COLO829 (cell line): ENCODE results near the gene AFF3.

Experiments used
- DNase-seq: peaks from one replicate; pipeline ENCODE4 v3.0.0; 2012; ENCODE audit warnings: low spot score

AFF3 gene

DNA sequence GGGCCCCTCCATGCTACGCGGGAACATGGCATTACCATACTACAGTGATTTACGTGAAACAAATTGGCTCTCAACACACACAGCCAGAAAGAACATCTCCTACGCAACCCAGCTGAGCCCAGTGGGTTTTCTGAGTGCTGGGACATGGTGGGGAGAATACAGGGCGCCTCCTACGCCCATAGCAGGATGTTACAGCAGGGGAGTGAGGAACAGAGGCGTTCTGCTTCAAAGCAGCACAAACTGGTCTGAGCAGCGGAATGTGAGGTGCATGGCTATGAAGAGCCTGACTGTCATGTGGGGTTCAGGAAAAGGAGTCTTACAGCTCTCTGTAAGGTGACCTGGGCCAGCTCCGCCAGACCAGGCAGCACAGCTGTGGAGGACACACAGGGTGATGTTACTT, 543.9 kb downstream of the AFF3 start:
- DNase-seq: no peak

DNA sequence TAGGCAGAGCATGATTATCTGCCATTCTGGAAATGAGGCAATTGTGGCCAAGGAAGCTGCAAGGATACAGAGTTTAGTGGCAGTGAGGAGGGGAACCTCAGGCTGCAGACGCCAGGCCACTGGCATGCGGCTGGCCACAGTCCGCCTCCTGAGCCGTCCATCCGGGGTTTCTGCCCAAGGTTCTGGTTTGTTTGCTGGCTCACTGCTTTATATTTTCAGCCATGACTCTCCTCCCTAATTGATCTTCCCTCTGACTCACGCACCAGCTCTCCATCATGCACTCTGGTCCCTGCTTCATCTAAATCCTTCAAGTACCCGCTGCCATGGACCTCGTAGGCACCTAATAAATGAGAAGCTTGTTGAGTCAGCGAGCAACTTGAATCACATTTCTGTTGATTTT, 544.8 kb downstream of the AFF3 start:
- no peak for DNase-seq

DNA sequence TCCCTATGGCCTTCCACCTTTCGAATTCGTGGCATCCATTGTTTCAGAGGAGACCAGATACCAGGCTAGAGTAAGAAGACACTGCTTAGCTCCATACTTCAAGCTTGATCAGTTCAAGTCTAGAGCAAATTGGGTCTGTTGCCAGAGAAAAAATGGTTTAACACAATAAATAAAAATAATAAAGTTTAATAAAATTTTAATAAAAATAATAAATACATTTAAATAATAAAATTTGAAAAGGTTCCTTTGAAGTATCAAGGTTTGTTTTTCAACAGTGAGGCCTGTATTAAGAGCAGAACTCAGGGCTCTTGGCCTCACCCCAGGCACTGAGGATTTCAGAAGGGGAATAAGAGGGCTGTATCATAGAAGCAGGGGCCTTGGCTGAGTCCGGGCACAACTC, 547.0 kb downstream of the AFF3 start:
- DNase-seq: no peak

DNA sequence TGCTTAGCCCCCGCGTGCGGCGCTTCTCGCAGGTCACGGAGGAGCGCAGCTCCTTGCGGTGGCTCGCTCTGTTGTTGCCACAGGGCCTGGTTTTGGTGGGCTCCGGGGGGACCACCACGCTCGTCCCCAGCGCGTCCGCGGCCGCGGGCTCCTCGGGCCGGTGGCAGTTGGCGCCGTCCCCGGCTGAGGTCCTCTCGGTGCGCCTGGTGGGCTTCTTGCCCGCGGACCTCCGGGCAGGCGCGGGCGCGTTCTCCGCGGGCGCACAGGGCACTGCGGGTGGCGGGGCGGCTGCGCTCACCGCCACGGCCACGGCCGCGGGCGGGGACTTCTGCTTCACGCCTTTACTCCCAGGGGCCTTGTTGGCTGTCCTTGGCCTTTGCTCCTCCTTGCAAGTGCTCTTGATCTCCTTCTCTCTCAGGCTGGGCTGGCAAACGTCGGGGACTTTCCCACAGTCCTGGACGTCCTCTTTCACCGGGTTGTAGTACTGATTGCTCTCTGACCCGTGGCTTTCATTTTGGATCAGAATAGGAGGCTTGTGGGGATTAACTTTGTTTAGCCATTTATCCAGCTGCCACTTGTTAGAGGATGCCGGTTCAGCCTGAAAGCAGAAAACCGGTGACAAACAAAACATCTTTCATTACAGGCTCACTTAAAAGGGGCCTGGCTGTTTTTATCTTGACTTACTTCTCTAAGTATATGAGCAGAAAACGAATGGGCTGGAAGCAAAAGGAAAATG, 548.5 kb downstream of the AFF3 start:
- no peak for DNase-seq

DNA sequence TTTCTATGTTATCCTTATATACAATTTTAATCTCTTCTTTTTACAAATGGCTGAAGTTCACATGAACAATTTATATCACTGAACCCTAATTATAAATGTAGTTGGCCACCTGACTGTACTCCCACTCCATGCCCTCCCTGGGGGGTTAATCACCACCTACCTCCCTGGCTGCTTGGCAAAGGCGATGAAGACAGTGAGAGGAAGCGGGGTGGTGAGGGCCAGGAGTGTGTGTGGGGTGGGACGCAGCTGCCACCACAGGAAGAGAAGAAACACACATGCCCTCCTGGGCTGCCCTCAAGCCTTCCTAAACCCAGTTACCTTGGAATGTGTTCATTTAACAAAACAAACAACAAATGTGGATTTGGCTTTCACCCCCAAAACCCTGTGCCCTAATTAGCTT, 565.6 kb downstream of the AFF3 start:
- no peak for DNase-seq

DNA sequence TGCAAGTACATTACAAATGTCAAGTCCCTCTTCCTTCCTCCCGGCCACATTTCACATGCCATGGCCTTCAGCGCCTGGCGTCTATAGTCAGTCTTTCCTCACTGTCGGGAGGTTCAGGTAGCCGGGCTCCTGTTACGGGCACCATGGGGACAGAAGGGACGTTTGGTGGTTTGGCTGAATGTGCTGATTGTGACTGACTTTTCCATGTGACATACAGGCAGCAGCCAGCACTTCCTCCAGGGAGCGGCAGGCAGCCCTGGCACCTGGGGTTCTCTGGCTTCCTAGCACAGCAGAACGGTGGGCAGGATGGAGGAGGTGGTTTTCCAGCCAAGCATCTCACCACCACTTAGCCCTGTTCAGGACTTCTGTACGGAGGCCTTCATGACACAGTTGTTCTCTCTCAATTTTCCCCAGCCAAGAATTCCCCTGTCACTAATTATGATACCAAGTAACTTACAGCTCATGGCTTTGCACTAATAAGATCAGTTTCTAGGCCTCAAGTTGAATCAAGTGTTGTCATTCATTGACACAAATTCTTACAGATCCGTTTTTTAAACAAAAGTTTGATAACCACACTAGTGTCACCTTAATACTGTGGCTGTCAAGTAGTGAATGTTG, 568.6 kb downstream of the AFF3 start:
- DNase-seq: no peak

DNA sequence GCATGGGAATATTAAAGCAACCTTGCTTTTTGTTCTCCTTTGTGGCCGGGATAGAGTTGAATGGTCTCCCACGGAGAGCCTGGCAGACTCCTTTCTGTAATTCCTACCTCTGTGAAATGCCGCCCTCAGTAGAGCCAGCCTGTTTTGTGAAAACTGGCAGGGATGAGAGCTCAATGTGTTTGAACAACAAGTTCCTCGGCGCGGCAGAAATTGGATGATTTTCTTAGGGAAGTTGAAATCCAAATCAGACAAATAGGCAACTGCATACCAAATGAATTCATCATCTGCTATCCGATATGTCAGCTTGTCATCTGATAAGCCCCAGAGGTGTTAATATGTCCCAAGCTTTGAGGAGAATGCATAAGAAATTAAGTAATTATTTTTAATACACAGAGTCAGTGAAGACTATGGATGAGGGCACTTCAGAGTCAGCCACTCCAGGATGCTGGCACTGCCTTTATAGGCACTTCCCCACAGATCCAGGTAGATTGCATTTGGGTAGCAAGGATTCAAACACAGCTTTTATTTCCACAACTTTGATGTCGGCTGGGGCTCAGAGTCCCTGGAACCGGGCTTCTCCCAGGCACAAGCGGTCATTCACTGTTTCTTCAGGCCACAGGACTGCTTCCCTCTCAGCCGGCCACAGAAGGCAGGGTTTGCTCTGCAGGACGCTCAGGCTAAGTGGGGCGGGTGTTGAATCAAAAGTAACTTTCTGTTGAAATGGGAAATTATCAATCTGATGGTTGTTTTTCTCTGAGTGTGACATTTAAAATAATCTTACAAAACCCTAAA, 569.8 kb downstream of the AFF3 start:
- DNase-seq: no peak

DNA sequence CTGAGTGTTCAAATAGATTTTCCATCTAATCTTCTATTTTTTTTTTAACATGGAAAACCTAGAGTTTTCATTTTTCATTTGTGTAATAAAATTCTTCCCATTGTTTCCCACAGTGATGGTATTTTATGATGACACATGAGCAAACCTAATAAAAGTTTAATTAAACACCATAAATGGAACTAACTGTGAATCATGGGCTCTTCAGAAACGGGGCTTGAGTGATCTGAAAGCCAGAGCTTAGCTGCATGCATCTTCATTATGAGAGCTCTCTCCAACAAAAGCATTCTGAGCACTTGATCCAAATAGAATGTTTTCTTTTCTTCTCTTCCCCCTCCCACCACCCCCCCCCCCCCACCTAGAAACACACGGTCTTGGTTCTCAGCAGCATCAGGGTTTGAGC, 570.4 kb downstream of the AFF3 start:
- DNase-seq: no peak

DNA sequence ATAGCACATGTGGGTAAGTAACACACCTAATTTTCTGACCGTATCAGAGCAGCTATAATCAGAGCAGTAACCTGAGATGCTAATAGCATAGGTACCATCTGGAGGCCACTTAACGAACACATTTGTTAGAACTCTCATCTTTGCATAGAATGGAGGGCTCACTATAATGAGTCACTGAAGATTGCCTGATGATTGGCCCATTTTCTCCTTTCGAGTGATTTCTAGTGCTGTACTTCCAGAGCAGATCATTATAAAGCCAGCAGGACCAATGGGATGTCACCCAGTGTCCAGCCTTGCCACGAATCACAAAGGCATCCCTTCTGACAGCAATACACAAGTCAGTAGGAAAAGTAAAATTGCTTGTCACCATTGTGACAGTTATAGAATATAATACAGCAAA, 570.9 kb downstream of the AFF3 start:
- no peak for DNase-seq

DNA sequence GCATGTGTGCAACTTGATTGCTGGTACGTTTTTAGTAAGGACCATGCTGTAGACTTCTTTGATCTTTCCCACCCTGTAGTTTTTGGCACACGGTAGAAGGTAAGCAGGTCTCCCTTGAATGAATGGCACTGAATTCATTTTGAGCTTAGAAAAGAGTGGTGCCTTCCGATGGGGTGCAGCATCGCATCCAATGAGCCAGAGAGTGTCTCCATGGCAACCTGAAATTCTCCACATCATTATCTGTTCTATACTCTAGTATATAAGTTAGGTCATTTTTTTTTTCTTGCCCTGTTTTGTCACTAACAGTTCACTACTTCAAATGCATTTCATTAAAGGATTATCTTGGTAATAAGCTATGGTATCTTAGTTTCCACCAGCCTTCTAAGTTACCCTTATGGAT, 571.4 kb downstream of the AFF3 start:
- DNase-seq: no peak

DNA sequence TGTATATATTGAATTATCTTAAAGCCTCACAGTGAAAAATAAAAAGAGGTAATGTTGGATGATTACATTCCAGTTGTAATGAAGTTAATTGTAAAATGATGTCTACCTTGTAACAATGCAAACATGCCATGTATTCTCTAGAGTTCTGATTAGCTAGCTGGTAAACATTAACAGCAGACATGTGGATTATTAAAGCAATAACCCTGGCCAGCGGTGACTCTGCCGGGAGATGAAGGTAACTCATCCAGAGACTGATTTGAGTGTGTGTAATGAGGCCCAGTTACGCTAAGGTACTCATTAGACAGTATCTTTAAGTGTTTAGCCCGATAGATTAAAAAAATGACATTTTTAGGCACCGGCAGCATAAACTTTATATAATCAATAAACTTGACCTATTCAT, 573.0 kb downstream of the AFF3 start:
- DNase-seq: no peak

DNA sequence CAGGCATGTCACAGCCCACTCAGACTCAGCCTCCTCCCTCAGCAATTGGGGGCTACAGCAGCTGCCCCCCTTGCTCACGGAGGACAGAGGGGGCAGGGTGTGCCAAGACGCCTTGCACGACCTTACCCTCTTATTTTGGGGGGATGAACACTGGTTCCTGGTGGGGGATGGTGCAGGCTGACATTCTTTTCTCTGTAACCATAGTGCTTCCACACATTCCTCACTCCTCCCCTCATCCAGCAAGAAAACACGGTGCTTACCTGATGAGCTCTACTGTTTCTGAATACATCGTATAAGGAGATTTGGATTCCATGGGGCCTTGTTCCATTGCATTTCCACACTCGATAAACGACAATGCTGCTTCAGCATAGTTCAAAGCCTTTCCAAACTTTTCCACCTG, 577.2 kb downstream of the AFF3 start:
- no peak for DNase-seq

DNA sequence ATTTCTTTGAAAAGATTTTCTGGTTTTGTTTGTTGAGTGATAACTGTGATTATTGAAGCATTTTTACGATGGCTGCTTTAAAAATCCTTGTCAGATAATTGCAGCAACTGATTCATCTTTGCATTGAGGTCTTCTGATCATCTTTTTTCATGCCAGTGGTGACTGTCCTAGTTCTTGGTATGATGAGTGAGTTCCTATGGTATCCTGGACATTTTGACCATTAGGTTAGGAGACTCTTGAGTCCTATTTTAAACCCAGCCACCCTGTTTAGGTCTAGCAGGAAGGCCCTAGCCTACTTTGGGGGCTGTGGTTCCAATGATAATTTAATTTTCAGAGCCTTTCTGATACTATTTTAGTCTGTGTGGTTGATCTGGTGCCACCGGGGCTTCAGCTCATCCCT, 579.9 kb downstream of the AFF3 start:
- no peak for DNase-seq

DNA sequence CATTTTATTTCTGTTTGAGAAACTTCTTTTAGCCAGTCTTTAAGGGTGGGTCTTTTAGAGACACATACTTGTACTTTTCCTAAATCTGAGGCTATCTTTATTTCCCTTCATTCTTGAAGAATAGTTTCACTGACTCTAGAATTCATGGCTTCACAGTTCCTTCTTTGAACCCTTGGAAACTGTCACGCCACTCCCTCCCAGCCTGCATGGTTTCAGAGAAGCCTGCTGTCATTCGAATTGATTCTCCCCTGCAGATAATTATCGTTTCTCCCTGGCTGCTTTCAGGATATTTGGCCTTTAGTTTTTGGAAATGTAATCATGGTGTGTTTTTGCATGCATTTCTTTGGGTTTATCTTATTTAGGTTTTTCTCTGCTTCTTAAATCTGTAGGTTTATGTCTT, 580.6 kb downstream of the AFF3 start:
- DNase-seq: no peak

DNA sequence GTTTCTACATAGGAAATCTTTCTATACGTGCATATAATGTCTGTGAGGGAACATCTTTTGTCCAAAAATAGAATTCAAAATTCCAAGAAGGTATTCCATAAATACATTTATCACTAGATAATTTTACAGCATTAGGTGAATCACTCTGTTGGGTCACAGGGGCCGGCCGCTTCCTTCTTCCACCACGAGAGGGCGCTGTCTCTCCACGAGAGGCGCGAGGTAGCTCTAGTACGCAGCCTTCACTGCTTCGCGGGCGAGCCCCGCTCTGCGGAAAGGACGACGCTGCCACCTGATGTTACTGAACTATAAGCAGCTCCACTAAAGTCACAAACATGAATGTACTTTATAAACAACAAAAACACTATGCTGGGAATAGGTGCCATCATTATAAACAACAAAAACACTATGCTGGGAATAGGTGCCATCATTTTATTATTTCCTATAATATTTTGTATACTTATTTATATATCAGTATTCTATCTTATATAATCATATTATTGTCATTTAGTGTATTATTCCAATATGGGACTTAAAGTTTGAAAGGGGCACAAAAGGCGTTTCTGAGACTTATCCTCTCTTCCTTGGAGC, 583.2 kb downstream of the AFF3 start:
- DNase-seq: peak; percentile 58

DNA sequence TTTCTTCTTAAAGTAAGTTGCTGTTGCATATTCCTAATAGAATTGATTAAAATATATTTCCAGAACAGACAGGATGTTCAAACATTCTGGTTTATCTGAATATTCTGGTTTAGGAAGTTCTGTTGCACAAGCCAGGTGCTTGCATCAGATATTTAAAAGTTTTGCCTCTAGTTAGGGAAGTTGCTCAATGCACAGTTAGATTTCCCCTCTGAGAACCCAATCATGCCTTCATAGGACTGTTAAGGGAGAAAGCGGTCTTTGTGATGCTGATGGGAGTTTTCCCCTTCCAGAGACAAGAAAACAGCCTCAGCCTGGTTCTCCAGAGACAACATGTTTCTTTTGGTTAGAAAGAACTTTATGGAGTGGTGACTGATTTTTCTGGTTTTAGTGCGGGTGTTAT, 587.0 kb downstream of the AFF3 start:
- DNase-seq: no peak

DNA sequence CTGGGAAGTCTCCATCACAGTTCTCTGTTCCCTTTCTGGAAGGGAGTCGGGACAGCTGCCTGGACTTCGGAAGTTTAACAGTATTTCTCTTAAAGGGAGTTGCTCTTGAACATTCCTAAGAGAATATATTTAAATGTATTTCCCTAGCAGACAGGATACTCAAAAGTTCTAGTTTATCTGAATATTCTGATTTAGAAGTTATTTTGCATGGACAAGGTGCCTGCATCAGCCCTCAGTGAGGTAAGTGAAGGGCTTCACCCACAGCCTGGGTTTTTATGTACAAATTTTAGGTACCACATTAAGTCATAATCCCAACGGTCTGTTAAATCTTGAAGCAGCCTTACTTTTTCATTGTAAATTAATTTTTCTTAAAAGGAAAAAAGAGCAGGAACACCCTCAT, 587.5 kb downstream of the AFF3 start:
- DNase-seq: no peak

DNA sequence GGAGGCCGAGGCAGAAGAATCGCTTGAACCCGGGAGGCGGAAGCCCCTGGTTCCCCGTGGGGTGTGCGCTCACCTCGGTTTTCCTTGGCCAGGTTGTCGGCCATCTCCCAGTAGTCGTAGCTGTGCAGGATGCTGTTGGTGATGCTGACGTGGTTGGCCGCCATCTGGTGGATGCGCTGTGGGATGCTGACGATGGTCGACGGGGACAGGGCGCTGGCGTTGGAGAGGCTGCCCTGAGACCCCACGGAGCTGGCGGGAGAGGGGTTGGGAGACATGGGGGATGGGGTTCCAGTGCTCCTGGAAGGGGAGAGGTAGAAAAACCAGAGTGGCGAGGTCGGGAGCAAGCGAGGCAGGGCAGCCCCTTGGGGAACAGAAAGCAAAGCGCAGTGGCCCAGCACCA, 588.2 kb downstream of the AFF3 start:
- no peak for DNase-seq

DNA sequence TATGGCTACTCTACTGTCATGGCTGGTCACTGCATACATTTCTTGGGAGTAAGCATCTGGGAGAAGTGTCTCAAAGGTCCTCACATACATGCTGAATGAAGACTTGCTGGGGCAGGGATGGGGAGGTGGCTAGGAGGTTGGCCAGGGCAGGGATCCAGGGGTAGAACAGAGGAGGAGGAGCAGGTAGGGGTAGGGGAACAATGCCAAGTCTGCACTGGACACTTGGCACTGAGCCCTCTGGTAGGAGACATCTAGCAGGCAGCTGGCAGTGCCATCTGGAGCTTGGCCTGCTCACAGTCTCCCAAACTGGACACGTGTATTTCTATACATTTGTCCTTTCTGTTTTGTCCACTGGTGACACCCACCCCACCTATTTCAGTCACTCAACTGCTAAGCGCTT, 589.9 kb downstream of the AFF3 start:
- no peak for DNase-seq

DNA sequence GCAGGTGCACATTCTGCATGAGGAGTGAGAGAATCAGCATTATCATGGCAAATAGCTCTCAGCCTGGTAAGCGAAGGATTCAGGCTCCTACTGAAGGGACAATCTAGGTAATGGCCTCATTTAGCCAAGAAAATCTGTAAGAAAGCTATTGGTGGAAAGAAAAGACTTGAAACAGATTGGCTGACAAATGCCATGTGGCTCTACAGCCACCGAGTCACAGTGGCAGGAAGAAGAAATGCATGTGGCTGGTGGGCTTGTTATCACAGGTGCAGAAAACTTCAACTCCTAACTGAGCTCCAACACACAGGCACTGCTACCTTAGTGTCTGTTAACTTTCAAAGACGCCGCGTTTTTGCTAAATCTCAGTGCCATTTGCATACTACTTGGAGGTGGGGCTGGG, 592.0 kb downstream of the AFF3 start:
- DNase-seq: no peak

DNA sequence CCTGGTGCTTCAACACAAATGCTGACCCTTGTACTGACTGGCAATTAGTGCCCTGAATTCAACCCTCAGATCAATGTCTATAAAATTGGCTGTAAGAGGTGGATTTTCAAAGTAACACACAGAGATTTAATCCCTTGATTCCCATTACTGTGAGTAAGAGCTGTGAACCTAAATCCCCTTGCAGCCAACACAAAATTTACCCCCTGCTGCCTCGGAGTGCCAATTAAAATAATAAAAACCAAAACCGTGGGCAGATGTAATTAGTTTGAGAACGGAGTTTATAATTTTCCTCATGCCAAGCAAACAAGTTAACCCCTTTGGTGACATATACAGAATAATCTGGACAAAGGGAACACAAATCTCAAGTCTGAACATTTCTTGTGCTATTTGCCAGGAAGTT, 596.8 kb downstream of the AFF3 start:
- DNase-seq: no peak

DNA sequence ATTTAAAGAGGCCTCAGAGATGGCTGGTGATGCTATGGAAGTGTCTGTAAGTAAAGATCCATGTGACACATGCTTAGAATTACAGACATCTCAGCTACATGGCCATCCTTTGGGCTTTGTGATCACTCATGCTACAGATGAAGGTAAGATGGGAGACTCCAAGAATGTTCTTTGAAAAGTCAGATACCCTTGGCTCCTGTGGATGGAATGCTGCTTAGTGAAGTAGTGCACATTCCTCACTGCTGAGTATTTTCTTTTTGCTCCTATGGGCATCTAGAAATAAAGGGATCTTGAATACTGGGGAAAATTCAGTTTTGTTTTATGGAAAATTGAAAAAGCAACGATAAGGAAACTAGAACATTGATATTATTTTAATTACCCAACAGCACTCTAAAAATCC, 597.3 kb downstream of the AFF3 start:
- DNase-seq: no peak

DNA sequence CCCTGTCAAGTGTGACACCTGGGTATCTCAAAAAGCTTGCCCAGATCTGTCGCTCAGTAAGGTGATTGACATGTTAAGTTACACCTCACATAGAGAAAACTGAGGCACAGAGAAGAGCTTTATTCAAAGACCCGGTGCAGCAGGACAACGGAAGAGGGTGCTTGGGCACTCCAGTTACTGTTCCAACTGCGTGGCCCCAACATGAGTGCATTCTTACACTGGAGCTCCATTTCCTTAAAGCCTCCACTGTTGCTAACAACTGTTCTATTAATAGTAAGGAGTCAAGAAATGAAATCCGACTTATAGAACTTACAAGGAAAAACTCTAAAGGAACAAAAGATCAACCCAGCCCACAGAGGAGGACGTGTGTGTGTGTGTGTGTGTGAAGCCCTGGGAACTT, 597.8 kb downstream of the AFF3 start:
- no peak for DNase-seq
